GM12878 (cell line): ENCODE results near the gene PHACTR3. TPM values are rescaled to one million over a fixed set of nuclear protein-coding genes. Genes with fewer than 3 reads are reported as not detected.

Experiments
- ATAC-seq: fragments of 200-7000 bp; cut with Tn5 transposase; 3 replicates; pipeline ENCODE4 v1.9.1; 2020; ENCODE audit warnings: mild to moderate bottlenecking, moderate library complexity
- BruUV-seq: library from RNA; stranded (reverse); fragments of 400-500 nt; replicated peaks from 2 replicates; lab custom pipeline; 2021; lab: Mats Ljungman, UMichigan
- CTCF ChIA-PET: fragments of 300-600 bp; sonication (Branson Sonifier 250); formaldehyde crosslinking; extraction: SDS; loops from one replicate; lab custom pipeline; 2021; ENCODE audit warnings: inconsistent platforms; lab: Yijun Ruan, JAX
- POLR2A ChIA-PET: fragments of 350-600 bp; formaldehyde crosslinking; extraction: SDS; loops from one replicate; lab custom pipeline; 2021; ENCODE audit warnings: inconsistent platforms; lab: Charles Lee
- RAD21 ChIA-PET: fragments of 300-600 bp; sonication (Branson Sonifier 250); formaldehyde crosslinking; loops from one replicate; lab custom pipeline; 2023; ENCODE audit warnings: antibody characterized with exemption; ENCODE audit not compliant: unreplicated experiment; lab: Charles Lee
- SMC1A ChIA-PET: fragments of 300-600 bp; sonication (Branson Sonifier 250); formaldehyde crosslinking; loops from one replicate; lab custom pipeline; 2023; ENCODE audit not compliant: unreplicated experiment, uncharacterized antibody; lab: Charles Lee
- DNase-seq: peaks from one replicate; pipeline ENCODE4 v3.0.0-alpha.2; 2011; ENCODE audit warnings: low read depth, low spot score
- FAIRE-seq: peaks from 3 replicates; lab custom pipeline; 2011; peaks lifted over from hg19 to GRCh38; lab: Jason Lieb, UNC
- H2AFZ ChIP-seq: 2 replicates; pipeline ENCODE4 v1.6.0; 2011; ENCODE audit warnings: low read depth, low read length, control low read depth; ENCODE audit not compliant: control insufficient read depth
- H3K27ac ChIP-seq: 2 replicates; pipeline ENCODE4 v1.5.1; 2011; ENCODE audit warnings: control low read depth; ENCODE audit not compliant: control insufficient read depth, insufficient read depth
- H3K27me3 ChIP-seq, 2 experiments: replicated peaks in 1 of 2; 2 replicates each; pipeline versions ENCODE4 v1.6.0 to v1.6.1; 2011; ENCODE audit warnings: low read length in 1 of 2; ENCODE audit not compliant: control insufficient read depth in 2 of 2, insufficient read depth in 2 of 2
- H3K36me3 ChIP-seq, 2 experiments: 2 replicates each; pipeline ENCODE4 v1.5.1; 2011; ENCODE audit warnings: low read length in 1 of 2; ENCODE audit not compliant: control insufficient read depth in 2 of 2, insufficient read depth in 2 of 2
- H3K4me1 ChIP-seq: 2 replicates; pipeline ENCODE4 v1.6.1; 2011; ENCODE audit warnings: mild to moderate bottlenecking, low read length, moderate library complexity, mixed read lengths; ENCODE audit not compliant: control insufficient read depth, insufficient read depth
- H3K4me2 ChIP-seq: 2 replicates; pipeline ENCODE4 v1.6.0; 2011; ENCODE audit warnings: control low read depth; ENCODE audit not compliant: control insufficient read depth, insufficient read depth
- H3K4me3 ChIP-seq: fragments of 200-600 bp; sonication (generic); 2 replicates; pipeline ENCODE4 v1.5.1; 2016
- H3K79me2 ChIP-seq: 2 replicates; pipeline ENCODE4 v1.6.0; 2011; ENCODE audit warnings: low read length; ENCODE audit not compliant: control insufficient read depth, insufficient read depth
- H3K9ac ChIP-seq: 2 replicates; pipeline ENCODE4 v1.8.0; 2011; ENCODE audit warnings: low read length, control low read depth, mixed read lengths; ENCODE audit not compliant: control insufficient read depth, insufficient read depth
- H3K9me3 ChIP-seq: replicated peaks from 3 replicates; pipeline ENCODE4 v1.5.1; 2011; ENCODE audit warnings: mild to moderate bottlenecking, low read length; ENCODE audit not compliant: control insufficient read depth, insufficient read depth
- H4K20me1 ChIP-seq: 2 replicates; pipeline ENCODE4 v1.6.0; 2011; ENCODE audit not compliant: control insufficient read depth, insufficient read depth
- IRF5 ChIP-seq: fragments of 450-650 bp; IDR thresholded peaks from 2 replicates; pipeline ENCODE4 v1.6.1; 2017; ENCODE audit warnings: borderline replicate concordance
- KAT2A ChIP-seq: conservative IDR thresholded peaks from 2 replicates; pipeline ENCODE4 v1.6.1; 2011; ENCODE audit warnings: low read depth, low read length; ENCODE audit not compliant: control insufficient read depth
- PAX8 ChIP-seq: fragments of 450-650 bp; IDR thresholded peaks from 2 replicates; pipeline ENCODE4 v1.6.1; 2017; ENCODE audit warnings: mild to moderate bottlenecking, moderate library complexity
- POLR2AphosphoS5 ChIP-seq: IDR thresholded peaks from 2 replicates; pipeline ENCODE4 v1.6.1; 2011; ENCODE audit warnings: mild to moderate bottlenecking, low read length, inconsistent platforms
- POU2F2 ChIP-seq: IDR thresholded peaks from 3 replicates; pipeline ENCODE4 v1.6.1; 2011; ENCODE audit warnings: low read depth, mild to moderate bottlenecking, low read length, borderline replicate concordance
- TCF12 ChIP-seq: IDR thresholded peaks from 2 replicates; pipeline ENCODE4 v1.6.1; 2011; ENCODE audit warnings: low read depth, mild to moderate bottlenecking, low read length
- WRNIP1 ChIP-seq: IDR thresholded peaks from 2 replicates; pipeline ENCODE4 v1.6.1; 2011; ENCODE audit warnings: low read depth, low read length, improper control_type of control experiment, borderline replicate concordance
- WGBS: methylation state at CpG from one replicate; pipeline ENCODE4 v1.1.6; 2016; ENCODE audit warnings: low lambda C conversion rate; ENCODE audit not compliant: insufficient replicate concordance, insufficient coverage; ENCODE audit errors: missing lambda C conversion rate; 5-methylcytosine and 5-hydroxymethylcytosine counted together
- in situ Hi-C: fragments of 300-500 bp; cut with MboI; formaldehyde crosslinking; loops from 9 replicates; pipeline ENCODE4 v1.14.3; 2018; ENCODE audit warnings: mixed read lengths
- intact Hi-C: fragments of 100-400 bp; cut with micrococcal nuclease; formaldehyde crosslinking; loops from one replicate; pipeline ENCODE4 v1.14.2; 2022; ENCODE audit not compliant: unreplicated experiment
- polyA plus RNA-seq, 11 experiments: library from polyadenylated mRNA; depleted of rRNA in 4 of 11; unstranded in 6 of 11; stranded (reverse) in 5 of 11; fragments of >200 nt; fragmentation: Nextera tagmentation in 4 of 11; fragmentation: Illumina TruSeq in 1 of 11; extraction: Ambion mirVana in 4 of 11; extraction: Trizol in 1 of 11; gene quantifications; 1 replicate in 1 of 11; 2 replicates in 10 of 11; pipeline versions ENCODE4 v1.2.1 to v1.2.3, GENCODE V29; 2011 to 2016; ENCODE audit warnings: inconsistent platforms in 2 of 11, missing spikeins in 2 of 11, low read depth in 1 of 11
- total RNA-seq, 4 experiments: library from RNA; depleted of rRNA in 3 of 4; stranded (reverse); fragments of >200 nt in 3 of 4; fragmentation: Illumina TruSeq in 1 of 4; extraction: Trizol in 1 of 4; gene quantifications; 2 replicates each; pipeline versions ENCODE4 v1.2.1 to v1.2.3, GENCODE V29; 2013 to 2021

Gene PHACTR3
- total and polyA plus RNA-seq, 10 of the 15 experiments (the other 5 are each of a cell fraction or from before 2014, with no cell fraction given) = 0.17 to 2.7 (median 0.27) TPM; not detected in 1

DNA sequence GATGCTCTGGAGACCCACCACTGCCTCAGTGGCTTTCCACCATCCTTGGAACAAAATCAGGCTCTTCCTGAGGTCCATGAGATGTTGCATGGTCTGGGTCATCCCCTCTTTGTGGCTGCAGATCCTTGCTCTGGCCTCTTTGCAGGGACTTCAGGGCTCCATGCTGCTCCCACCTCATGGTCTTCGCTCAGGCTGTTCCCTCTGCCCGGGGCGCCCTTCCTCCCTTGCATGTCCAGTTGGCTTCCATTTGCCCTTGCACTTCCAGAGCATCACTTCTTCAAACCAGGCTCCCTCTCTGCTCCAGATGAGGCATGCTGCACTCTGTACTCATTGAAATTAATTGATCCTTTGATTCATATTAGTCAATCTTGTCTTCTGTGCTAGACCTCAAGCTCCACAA is 4.4 kb upstream of the PHACTR3 start:
- Histone ChIP-seq H4K20me1 (no peaks in the 10 kb centered on the region), H2AFZ (no peak overlapping the region), H3K4me2 (no peak overlapping the region), H3K9ac (no peak overlapping the region), H3K4me3 (no peak overlapping the region), H3K79me2 (no peaks in the 10 kb centered on the region), H3K4me1 (no peaks in the 10 kb centered on the region), H3K27me3 (peaks cover 0 to 4% of the 10 kb centered on the region in 2 experiments; a peak in 3 of 4 replicates), H3K36me3 (no peaks in the 10 kb centered on the region), H3K9me3 (no peaks in the 10 kb centered on the region), H3K27ac (no peak overlapping the region)
- FAIRE-seq (no peak), ATAC-seq (no peak), DNase-seq (no peak)
- no TSS peak for BruUV-seq
- no peak for TF ChIP-seq POLR2AphosphoS5
- no peak for TF ChIP-seq IRF5
- TF ChIP-seq TCF12 = no peak
- TF ChIP-seq POU2F2 = no peak
- no peak for TF ChIP-seq PAX8
- TF ChIP-seq KAT2A = no peak
- TF ChIP-seq WRNIP1 = no peak
- CTCF ChIA-PET = interaction anchor here (1.0 to 4.4 kb wide), 2 partner anchors 27 to 251 kb away, joined by 3 to 20 read pairs; no protein-coding TSS in a partner anchor
- in situ Hi-C loops (loop anchor here (5.0 kb wide), 1 partner anchor 152 kb away; no protein-coding TSS in a partner anchor), intact Hi-C loops (loop anchor here (2.0 kb wide), 1 partner anchor 251 kb away; no protein-coding TSS in a partner anchor)
- RAD21 ChIA-PET = no interaction called here
- POLR2A ChIA-PET = no interaction called here
- WGBS = 17% methylated on average over 2 of the region's 3 CpGs
- SMC1A ChIA-PET = interaction anchor here (0.9 kb wide), 1 partner anchor 253 kb away, joined by 3 read pairs; no protein-coding TSS in a partner anchor
